GM18519 (cell line): ENCODE results near the gene SERPINA12.

Experiments used
- ATAC-seq: cut with Tn5 transposase; IDR thresholded peaks from one replicate; pipeline ENCODE4 v1.9.1; 2021; ENCODE audit warnings: mild to moderate bottlenecking, moderate library complexity; ENCODE audit not compliant: unreplicated experiment, low FRiP score

SERPINA12 gene

GRCh38 chr14:94445003-94445402 lies 64.3 kb downstream of the SERPINA12 start:
- ATAC-seq = no peak

GRCh38 chr14:94441531-94442205 lies 67.6 kb downstream of the SERPINA12 start:
- ATAC-seq = no peak

GRCh38 chr14:94441130-94441529 lies 68.1 kb downstream of the SERPINA12 start:
- ATAC-seq = no peak

GRCh38 chr14:94439453-94440057 lies 69.7 kb downstream of the SERPINA12 start:
- no peak for ATAC-seq
